ENCODE measurements around the gene LTB4R2. TPM values are rescaled to one million over a fixed set of nuclear protein-coding genes. Genes with fewer than 3 reads are reported as not detected.

The LTB4R2 gene
- total RNA-seq, 1 experiment from 2014 or later: 12.9 TPM

DNA sequence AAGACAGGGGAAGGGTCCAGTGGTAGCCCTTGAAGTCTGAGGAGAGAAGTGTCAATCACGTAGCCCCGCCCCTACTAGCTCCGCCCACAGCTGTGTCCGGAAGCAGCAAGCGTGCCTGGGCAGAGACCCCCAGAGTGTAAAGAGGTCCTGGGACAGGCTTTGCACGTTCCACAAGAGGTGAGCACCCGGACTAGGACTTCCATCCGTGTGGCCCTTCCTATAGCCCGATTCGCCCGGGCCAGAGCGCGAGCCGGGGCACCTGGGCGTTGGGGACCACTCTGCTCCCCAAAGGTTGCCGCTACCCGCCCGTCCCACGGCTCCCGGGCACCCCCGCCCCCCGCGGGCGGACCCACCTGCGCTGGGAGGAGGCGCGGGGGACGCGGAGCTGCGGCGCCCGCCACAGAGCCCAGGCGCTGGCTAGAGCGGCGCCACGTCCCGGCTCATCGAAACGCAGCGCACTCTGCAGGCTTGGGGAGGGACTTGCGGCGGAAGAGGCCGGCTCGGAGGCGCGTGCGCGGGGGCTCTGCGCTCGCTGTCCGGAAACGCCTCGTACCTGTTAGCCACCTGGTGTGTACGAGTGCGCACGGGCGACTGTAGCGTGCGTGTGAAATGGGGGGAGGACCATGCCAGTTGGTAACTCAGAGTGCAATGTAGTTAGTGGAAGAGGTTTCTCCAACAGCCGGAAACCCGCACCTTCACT, 38.7 kb upstream of the LTB4R2 start, which contains the start of gene RABGGTA (continued):
- TF ChIP-seq, protein P1, sequence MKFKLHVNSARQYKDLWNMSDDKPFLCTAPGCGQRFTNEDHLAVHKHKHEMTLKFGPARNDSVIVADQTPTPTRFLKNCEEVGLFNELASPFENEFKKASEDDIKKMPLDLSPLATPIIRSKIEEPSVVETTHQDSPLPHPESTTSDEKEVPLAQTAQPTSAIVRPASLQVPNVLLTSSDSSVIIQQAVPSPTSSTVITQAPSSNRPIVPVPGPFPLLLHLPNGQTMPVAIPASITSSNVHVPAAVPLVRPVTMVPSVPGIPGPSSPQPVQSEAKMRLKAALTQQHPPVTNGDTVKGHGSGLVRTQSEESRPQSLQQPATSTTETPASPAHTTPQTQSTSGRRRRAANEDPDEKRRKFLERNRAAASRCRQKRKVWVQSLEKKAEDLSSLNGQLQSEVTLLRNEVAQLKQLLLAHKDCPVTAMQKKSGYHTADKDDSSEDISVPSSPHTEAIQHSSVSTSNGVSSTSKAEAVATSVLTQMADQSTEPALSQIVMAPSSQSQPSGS (CRISPR knock-in tag; IDR thresholded peaks at IDR 0.05; ENCODE audit: borderline replicate concordance, low read depth): peak; percentile 27; the same call in 1 of the 2 replicates
- TF ChIP-seq, protein P2, sequence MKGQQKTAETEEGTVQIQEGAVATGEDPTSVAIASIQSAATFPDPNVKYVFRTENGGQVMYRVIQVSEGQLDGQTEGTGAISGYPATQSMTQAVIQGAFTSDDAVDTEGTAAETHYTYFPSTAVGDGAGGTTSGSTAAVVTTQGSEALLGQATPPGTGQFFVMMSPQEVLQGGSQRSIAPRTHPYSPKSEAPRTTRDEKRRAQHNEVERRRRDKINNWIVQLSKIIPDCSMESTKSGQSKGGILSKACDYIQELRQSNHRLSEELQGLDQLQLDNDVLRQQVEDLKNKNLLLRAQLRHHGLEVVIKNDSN (CRISPR knock-in tag; IDR thresholded peaks at IDR 0.05): peak; percentile 42; the same call in 1 of the 2 replicates
- TF ChIP-seq, protein P3, sequence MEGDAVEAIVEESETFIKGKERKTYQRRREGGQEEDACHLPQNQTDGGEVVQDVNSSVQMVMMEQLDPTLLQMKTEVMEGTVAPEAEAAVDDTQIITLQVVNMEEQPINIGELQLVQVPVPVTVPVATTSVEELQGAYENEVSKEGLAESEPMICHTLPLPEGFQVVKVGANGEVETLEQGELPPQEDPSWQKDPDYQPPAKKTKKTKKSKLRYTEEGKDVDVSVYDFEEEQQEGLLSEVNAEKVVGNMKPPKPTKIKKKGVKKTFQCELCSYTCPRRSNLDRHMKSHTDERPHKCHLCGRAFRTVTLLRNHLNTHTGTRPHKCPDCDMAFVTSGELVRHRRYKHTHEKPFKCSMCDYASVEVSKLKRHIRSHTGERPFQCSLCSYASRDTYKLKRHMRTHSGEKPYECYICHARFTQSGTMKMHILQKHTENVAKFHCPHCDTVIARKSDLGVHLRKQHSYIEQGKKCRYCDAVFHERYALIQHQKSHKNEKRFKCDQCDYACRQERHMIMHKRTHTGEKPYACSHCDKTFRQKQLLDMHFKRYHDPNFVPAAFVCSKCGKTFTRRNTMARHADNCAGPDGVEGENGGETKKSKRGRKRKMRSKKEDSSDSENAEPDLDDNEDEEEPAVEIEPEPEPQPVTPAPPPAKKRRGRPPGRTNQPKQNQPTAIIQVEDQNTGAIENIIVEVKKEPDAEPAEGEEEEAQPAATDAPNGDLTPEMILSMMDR (IDR thresholded peaks at IDR 0.05): 0 out of 2 replicates have a peak, but pooled peaks have one; percentile 15
- no peak for TF ChIP-seq AR (CRISPR knock-in tag; IDR thresholded peaks at IDR 0.05)
- TF ChIP-seq ETV6 (CRISPR knock-in tag; IDR thresholded peaks at IDR 0.05): peak; percentile 94
- no peak for TF ChIP-seq SMAD4 (CRISPR knock-in tag; IDR thresholded peaks at IDR 0.05)
- peak; percentile 95 for TF ChIP-seq GABPB1 (CRISPR knock-in tag; IDR thresholded peaks at IDR 0.05)
- TF ChIP-seq ZBTB21 (CRISPR knock-in tag; IDR thresholded peaks at IDR 0.05; ENCODE audit: borderline replicate concordance): peak; percentile 69; the same call in 1 of the 2 replicates
- TF ChIP-seq, protein P4, sequence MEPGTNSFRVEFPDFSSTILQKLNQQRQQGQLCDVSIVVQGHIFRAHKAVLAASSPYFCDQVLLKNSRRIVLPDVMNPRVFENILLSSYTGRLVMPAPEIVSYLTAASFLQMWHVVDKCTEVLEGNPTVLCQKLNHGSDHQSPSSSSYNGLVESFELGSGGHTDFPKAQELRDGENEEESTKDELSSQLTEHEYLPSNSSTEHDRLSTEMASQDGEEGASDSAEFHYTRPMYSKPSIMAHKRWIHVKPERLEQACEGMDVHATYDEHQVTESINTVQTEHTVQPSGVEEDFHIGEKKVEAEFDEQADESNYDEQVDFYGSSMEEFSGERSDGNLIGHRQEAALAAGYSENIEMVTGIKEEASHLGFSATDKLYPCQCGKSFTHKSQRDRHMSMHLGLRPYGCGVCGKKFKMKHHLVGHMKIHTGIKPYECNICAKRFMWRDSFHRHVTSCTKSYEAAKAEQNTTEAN (CRISPR knock-in tag; IDR thresholded peaks at IDR 0.05): peak; percentile 95; the same call in 1 of the 2 replicates
- TF ChIP-seq TEAD1 (CRISPR knock-in tag; IDR thresholded peaks at IDR 0.05): peak; percentile 87
- TF ChIP-seq TCF7 (CRISPR knock-in tag; IDR thresholded peaks at IDR 0.05; ENCODE audit: low read depth): 0 out of 2 replicates have a peak, but pooled peaks have one; percentile 67
- no peak for TF ChIP-seq NR3C1 (CRISPR knock-in tag; conservative IDR thresholded peaks at IDR 0.05; ENCODE audit: low read depth)

DNA sequence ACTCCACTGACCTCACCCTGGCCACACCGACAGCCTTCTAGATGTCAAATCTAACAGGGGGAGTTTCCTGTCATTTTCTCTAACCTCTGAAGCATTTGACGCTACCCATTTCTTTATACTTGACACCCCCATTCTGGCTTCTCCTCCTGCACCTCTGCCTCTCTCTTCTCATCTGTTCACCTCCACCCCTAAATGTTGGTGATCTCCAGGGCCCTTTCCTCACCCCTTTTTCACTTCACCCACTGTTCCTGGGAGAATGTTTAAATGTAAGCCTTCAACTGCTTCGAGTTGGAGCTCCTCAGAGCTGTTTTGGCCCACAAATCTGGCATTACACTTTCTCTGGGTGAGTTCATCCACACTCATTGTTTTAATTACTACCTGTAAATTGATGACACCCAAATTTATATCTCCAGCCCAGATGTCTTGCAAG, 38.1 kb upstream of the LTB4R2 start:
- Mint-ChIP-seq H3K36me3 (peaks cover 4% of the 10 kb centered on the region; the same call in 1 of the 2 replicates), H3K4me1 (peaks cover 16% of the 10 kb centered on the region), H3K27me3 (ENCODE audit: low read depth) (no peaks in the 10 kb centered on the region), H3K9me3 (no peaks in the 10 kb centered on the region), H3K27ac (no peak overlapping the region), H3K4me3 (peak overlapping the region; percentile 72)
- ATAC-seq (no peak), DNase-seq (ENCODE audit: low spot score) (no peak)
- ChIA-PET CTCF (interaction anchor here (1.3 to 5.8 kb wide), 13 partner anchors 9 to 214 kb away, joined by 3 to 77 read pairs (median 10); partner anchors contain the start of genes CIDEB, DHRS1, IRF9 and LTB4R), POLR2A (interaction anchor here (0.5 to 1.5 kb wide), 10 partner anchors 9 to 96 kb away, joined by 3 to 20 read pairs (median 4); partner anchors contain the start of genes CHMP4A, DHRS1, MDP1 and NFATC4)
- TF ChIP-seq, protein P3 (IDR thresholded peaks at IDR 0.05): no peak
- TF ChIP-seq ESRRA (CRISPR knock-in tag; IDR thresholded peaks at IDR 0.05; ENCODE audit: borderline replicate concordance) (no peak), GABPB1 (CRISPR knock-in tag; IDR thresholded peaks at IDR 0.05) (no peak), CREB1 (CRISPR knock-in tag; IDR thresholded peaks at IDR 0.05) (no peak), TCF7 (CRISPR knock-in tag; IDR thresholded peaks at IDR 0.05; ENCODE audit: low read depth) (no peak), ZBTB21 (CRISPR knock-in tag; IDR thresholded peaks at IDR 0.05; ENCODE audit: borderline replicate concordance) (no peak), PRRX2 (CRISPR knock-in tag; IDR thresholded peaks at IDR 0.05) (no peak), ZNF671 (CRISPR knock-in tag; IDR thresholded peaks at IDR 0.05) (no peak), ERG (CRISPR knock-in tag; IDR thresholded peaks at IDR 0.05) (no peak)
- TF ChIP-seq, protein P5, sequence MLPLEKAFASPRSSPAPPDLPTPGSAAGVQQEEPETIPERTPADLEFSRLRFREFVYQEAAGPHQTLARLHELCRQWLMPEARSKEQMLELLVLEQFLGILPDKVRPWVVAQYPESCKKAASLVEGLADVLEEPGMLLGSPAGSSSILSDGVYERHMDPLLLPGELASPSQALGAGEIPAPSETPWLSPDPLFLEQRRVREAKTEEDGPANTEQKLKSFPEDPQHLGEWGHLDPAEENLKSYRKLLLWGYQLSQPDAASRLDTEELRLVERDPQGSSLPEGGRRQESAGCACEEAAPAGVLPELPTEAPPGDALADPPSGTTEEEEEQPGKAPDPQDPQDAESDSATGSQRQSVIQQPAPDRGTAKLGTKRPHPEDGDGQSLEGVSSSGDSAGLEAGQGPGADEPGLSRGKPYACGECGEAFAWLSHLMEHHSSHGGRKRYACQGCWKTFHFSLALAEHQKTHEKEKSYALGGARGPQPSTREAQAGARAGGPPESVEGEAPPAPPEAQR (CRISPR knock-in tag; IDR thresholded peaks at IDR 0.05): no peak
- TF ChIP-seq, protein P1 (CRISPR knock-in tag; IDR thresholded peaks at IDR 0.05; ENCODE audit: borderline replicate concordance, low read depth): no peak

Measured in WTC11 (cell line).